GM21390 (cell line): Measurements from ENCODE around the gene CMTM2.
"Not testable (repeated sequence)": the region's sequence is repeated elsewhere in the genome, so short reads cannot be mapped to it uniquely, and the experiment has no call there.

ENCODE experiments used
- ATAC-seq: cut with Tn5 transposase; IDR thresholded peaks from one replicate; pipeline ENCODE4 v1.9.1; 2021; ENCODE audit not compliant: unreplicated experiment

The CMTM2 gene

GRCh38 chr16:66552286-66553177 lies 26.7 kb upstream of the CMTM2 start, which contains the start of gene CKLF:
Gene CKLF (plus strand): TSS chr16:66552576. CDS start chr16:66552716, 140 bp downstream.
- peak; percentile 67 for ATAC-seq

GRCh38 chr16:66553223-66553622 lies 26.0 kb upstream of the CMTM2 start:
- no peak for ATAC-seq

DNA sequence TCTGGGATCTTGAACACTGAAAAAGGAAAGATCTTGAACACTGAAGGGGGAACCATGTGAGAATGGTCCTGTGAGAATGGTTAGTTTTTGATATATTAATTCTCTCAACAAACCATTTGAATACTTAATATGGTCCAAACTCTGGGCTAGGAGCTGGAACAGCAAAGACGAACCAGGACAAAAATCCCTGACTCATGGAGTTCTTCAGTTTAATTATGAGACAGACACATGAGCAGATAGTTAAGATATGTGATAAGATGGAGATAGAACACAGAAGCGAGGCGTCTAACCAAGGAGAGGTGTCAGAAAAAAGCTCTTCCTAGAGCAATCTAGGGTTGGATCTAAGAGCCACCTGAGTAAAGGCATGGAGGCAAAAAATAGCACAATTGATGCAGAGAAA lies 25.2 kb upstream of the CMTM2 start:
- no peak for ATAC-seq

GRCh38 chr16:66554495-66554894 lies 24.8 kb upstream of the CMTM2 start:
- no peak for ATAC-seq

GRCh38 chr16:66560107-66560506 lies 19.2 kb upstream of the CMTM2 start:
- ATAC-seq = no peak

DNA sequence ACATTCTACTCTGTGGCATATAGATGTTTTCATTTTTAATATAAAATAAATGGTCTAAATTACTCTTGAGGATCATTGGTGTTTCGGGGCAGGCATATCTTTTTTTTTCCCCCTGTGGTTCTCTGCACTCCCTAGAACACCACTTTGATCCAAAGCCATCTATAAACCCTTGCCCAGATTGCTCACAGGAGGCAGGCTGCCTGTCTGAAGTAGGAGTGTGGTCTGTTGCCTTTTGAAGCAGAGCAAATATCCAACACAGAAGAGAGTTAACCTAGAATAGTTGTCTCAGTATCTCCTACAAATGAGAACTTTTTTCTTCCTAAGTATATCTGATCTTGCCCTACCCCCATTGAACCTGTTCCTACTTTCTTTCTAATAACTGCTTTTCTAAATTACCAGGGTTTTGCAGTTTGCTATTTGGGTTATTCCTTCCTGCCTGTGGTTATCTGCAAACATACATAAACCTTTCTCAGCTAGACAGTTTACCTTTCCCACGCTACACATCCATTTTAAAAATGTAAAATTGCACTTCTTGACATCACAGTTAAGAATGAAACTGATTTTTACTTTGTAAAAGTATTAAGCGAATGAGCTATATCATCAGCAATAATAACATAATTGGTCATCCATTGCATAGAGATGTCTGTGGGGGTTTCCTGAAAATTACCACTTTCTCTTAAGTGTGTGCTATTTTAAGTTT lies 17.7 kb upstream of the CMTM2 start:
- ATAC-seq = no peak

DNA sequence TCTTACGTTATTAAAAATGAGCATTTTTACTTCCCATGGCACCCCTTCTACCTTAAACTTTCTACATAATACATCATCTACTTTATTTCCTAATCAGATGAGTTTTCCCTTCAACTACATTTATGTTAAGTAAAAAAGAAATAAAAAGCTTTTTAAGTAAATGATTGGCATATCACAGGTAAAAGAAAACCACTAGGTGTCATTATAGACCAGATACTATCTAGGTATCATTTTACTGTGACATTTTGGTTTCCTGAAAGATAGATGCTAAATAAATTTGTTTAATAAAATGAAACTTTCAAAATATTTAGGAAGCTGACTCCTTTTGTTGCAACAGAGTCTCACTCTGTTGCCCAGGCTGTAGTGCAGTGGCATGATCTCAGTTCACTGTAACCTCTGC lies 16.9 kb upstream of the CMTM2 start:
- no peak for ATAC-seq

DNA sequence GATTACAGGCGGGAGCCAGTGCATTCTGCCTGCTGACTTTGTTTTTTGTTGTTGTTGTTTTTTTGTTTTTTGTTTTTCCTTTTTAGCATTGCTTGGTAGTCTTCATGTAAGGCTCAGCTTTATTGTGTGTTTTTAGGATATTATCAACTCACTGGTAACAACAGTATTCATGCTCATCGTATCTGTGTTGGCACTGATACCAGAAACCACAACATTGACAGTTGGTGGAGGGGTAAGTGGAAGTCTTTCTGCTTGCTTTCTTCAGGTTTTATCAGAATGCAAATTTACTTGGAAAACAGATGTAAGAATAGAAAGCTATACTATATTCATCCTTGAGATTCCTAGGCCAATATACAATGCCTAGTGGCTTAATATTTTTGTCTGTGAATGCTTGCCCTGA lies 16.3 kb upstream of the CMTM2 start:
- no peak for ATAC-seq

DNA sequence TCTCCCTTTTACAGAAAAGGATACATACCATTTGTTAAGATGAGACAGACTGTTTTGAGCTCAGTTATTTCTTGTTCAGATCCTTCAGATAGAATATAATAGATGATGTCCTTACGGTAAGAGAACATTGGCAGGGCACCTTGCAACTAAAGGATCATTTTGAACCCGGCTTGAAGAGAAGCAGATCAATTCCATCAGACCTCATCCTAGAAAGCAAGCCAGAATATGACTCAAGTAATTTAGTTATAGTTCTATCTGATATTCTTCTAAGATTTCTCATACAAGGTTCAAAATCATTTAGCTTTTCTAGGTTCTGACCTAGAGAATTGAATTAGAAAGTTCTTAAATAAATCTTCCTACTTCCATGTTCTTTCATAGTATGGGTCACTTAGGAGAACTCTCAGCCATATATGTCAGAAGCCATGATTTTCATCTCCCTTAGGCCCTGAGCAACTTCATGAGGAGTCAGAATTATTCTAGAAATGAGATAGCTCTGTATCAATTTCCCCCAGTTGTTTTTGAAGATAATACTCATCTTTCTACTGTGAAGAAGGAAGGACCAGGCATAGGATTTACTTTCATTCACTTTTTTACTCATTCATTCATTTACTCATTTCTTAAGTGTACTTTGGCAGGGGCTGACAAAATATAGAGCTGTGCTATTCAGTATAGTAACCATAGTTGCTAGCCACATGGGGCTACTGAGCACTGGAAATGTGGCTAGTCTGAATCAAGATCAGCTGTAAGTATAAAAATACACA lies 15.5 kb upstream of the CMTM2 start:
- no peak for ATAC-seq

DNA sequence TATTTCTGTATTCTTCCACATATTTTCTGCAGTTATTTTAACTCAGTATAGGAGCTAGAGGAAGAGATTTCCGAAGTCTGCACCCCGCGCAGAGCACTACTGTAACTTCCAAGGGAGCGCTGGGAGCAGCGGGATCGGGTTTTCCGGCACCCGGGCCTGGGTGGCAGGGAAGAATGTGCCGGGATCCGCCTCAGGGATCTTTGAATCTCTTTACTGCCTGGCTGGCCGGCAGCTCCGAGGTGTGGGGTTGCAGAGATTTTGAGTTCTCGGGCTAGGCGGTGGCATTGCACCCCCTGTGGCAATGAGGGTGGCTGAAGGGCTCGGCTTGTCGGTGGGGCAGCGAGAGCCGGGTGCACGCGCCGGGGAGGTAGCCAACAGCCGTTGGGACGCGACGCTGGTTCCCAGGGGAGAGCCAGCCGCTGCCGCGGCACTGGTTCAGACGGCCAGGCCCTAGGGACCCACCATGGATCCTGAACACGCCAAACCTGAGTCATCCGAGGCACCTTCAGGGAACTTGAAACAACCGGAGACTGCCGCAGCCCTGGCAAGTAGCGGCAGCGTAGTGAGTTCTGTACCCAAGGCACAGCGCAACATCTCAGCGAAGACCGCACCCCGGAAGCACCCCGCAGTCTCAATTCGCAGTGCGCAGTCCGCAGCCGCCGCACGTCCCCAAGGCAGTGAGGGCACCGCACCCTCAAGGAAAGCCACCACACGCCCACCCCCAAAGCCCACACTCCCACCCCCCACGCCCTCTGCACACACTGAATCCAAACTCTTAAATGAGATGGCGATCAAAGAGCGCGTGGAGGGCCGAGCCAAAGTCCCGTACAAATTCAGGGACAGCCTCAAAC lies 13.0 kb upstream of the CMTM2 start, which contains the start of gene CMTM1:
Gene CMTM1, plus strand, starts transcription at position 389 of the 851 bp plus-strand sequence. Its CDS starts 75 bp downstream, at position 464.
- ATAC-seq = no peak

DNA sequence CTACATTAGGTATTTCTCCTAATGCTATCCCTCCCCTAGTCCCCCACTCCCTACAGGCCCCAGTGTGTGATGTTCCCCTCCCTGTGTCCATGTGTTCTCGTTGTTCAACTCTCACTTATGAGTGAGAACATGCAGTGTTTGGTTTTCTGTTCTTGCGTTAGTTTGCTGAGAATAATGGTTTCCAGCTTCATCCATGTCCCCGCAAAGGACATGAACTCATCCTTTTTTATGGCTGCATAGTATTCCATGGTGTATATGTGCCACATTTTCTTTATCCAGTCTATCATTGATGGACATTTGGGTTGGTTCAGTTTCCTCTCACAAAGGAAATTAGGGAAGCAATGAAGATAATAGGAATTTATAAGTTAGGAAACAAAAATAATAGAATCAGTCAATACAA lies 12.0 kb upstream of the CMTM2 start:
- not testable (repeated sequence) for ATAC-seq

DNA sequence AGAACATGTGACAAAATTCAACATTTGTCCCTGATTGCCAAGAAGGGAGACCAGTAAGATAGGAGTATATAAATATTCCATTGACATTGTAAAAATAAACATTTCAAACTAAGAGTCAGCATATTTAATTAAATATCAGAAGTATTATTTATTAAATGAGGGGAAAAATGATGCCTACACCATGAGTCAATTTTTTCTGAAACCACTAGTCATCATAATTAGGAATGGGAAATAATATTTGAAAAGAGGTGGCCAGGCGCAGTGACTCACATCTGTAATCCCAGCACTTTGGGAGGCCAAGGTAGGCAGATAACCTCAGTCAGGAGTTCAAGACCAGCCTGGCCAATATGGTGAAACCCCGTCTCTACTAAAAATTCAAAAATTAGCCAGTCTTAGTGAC lies 10.9 kb upstream of the CMTM2 start:
- no peak for ATAC-seq

GRCh38 chr16:66569131-66569530 lies 10.1 kb upstream of the CMTM2 start:
- no peak for ATAC-seq

DNA sequence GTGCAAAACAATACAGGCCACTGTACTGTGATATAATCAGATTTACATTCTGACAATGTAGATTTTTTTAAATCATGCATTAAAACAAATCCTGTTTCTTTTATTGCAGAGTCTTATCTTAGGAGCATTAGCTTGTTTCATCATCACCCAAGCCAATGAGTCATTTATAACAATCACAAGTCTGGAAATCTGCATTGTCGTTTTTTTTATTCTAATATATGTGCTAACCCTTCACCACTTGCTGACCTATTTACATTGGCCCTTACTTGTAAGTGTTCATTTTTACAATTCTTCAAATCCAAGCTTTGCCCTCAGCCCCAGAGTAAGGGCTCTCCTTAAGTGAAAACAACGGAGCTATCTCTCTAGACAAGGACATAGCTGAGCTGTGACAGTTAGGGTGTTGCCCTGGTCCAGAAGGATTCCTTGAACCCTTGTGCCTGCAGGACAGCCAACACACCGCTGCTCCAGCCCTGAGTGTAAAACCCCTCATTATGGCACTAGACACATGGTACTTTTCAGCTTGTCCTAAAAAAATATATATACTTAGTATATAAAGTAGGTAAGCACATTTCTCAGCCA lies 9.3 kb upstream of the CMTM2 start:
- ATAC-seq = no peak

DNA sequence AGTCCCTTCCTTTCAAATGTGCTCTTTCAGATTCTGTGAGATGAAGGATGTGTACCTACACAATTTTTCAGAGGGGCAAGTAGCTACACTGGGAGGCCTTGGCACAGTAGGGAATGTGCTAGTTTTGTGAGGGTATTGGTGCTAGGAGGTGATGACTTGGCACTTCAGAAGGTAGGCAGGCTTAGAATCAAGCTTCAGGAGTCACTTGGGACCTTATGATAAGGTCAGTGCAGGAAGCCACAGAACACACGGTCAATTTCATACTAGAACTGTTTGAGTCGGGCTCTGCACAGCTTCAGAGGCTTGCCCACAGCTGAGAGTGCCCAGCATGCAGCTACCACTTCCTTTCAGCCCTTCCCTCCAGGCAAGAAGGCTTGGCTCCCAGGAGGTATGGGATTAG lies 6.9 kb upstream of the CMTM2 start:
- ATAC-seq = no peak

- ATAC-seq = no peak
Measured at GRCh38 chr16:66574081-66574480, 5.2 kb upstream of the CMTM2 start.

- no peak for ATAC-seq
Measured at GRCh38 chr16:66574531-66574930, 4.7 kb upstream of the CMTM2 start.

DNA sequence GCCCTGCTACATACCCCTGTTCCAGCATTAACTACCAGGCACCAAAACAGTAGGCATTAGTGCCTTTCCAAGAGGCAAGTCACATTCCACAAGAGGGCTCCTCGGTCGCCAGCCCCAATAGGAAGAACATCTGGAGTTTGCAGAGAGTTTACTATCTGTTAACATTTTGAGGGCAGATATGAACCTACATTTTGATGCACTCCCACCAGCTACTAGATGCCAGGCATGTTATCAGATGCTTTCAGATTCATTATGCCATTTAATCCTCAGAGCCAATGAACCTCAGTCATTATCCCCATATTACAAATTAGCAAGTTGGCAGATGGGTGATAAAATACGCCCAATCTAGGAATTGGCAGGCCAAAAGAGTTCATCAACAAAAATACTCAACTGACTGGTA lies 4.2 kb upstream of the CMTM2 start:
- ATAC-seq = no peak

- ATAC-seq = no peak
Measured at GRCh38 chr16:66576296-66576695, 3.0 kb upstream of the CMTM2 start.

- no peak for ATAC-seq
Measured at GRCh38 chr16:66580605-66581209, 1.4 kb downstream of the CMTM2 start.
